Ovary (tissue), 9 donors: Measurements from ENCODE around the gene ZSCAN5C. TPM values are rescaled to one million over a fixed set of nuclear protein-coding genes. Genes with fewer than 3 reads are reported as not detected.
"Not testable (repeated sequence)": the region's sequence is repeated elsewhere in the genome, so short reads cannot be mapped to it uniquely, and the experiment has no call there.

ENCODE experiments used
- DNase-seq, 5 donors: peaks; one replicate each; pipeline ENCODE4 v3.0.0-alpha.2; 2019 to 2020
- H3K27ac ChIP-seq, 2 donors: fragments of 200-600 bp; one replicate each; pipeline versions ENCODE4 v1.5.1 to v1.8.0; 2019 to 2022
- H3K27me3 ChIP-seq: fragments of 200-600 bp; one replicate; pipeline ENCODE4 v1.8.0; 2022
- H3K36me3 ChIP-seq: fragments of 200-600 bp; sonication (generic); one replicate; pipeline ENCODE4 v1.5.1; 2019
- H3K4me1 ChIP-seq: one replicate; pipeline ENCODE4 v1.8.1; 2013; ENCODE audit warnings: mild to moderate bottlenecking, moderate library complexity; ENCODE audit not compliant: insufficient read depth
- H3K4me3 ChIP-seq: fragments of 200-600 bp; sonication (generic); one replicate; pipeline ENCODE4 v1.5.1; 2017
- H3K9me3 ChIP-seq, 2 donors: fragments of 200-600 bp in 1 of 2; sonication (generic) in 1 of 2; one replicate each; pipeline versions ENCODE4 v1.5.1 to v1.8.1; 2013 to 2019; ENCODE audit warnings: mild to moderate bottlenecking in 1 of 2, moderate library complexity in 1 of 2
- EP300 ChIP-seq: sonication (generic); formaldehyde crosslinking; IDR thresholded peaks from one replicate; pipeline ENCODE4 v1.6.1; 2017; ENCODE audit warnings: antibody characterized with exemption
- POLR2A ChIP-seq: fragments of 450-650 bp; IDR thresholded peaks from one replicate; pipeline ENCODE4 v1.6.1; 2017; ENCODE audit warnings: antibody characterized with exemption, mild to moderate bottlenecking, moderate library complexity
- WGBS, 3 donors: extraction: QIAGEN DNeasy Blood & Tissue Kit in 1 of 3; methylation state at CpG; one replicate each; pipeline versions ENCODE4 v1.1.5 to v1.1.7; 2013 to 2017; 5-methylcytosine and 5-hydroxymethylcytosine counted together
- intact Hi-C, 4 donors: fragments of 100-400 bp; cut with DNase I; formaldehyde crosslinking; loops; one replicate each; pipeline versions ENCODE4 v1.11.0 to v1.15.1; 2022 to 2023
- polyA plus RNA-seq, 2 donors: library from polyadenylated mRNA; stranded (reverse); fragments of 200-250 nt in 1 of 2; fragments of 350-450 nt in 1 of 2; fragmentation: Illumina TruSeq in 1 of 2; extraction: RNeasy Lipid Tissue Mini Kit (QIAGEN cat#74804) in 1 of 2; gene quantifications; one replicate each; pipeline ENCODE4 v1.2.3, GENCODE V29; 2013 to 2014
- total RNA-seq, 7 donors: library from RNA; depleted of rRNA in 2 of 7; stranded (reverse); fragments of >200 nt in 2 of 7; fragmentation: NEBNext Ultra II Directional in 3 of 7; extraction: Animal tissue kit (Norgen Biotek cat#: 25700) in 3 of 7; gene quantifications; one replicate each; pipeline versions ENCODE4 v1.1.0 to v1.2.4, GENCODE V29; 2016 to 2023
- TF ChIP-seq, protein P1 (sequence below), 3 donors: fragments of 450-650 bp in 2 of 3; fragments of 200-600 bp in 1 of 3; IDR thresholded peaks; one replicate each; pipeline versions ENCODE4 v1.5.1 to v1.8.0; 2016 to 2022; ENCODE audit warnings: antibody characterized with exemption in 3 of 3, mild to moderate bottlenecking in 1 of 3
- donor health status: DM: no; HTN: no; CAD: no; lungs with moderate emphysema.
- donor health status: DM: no; HTN: no; CAD: no.
- donor health status: Bipolar disorder and iron deficiency.
- donor health status: DM: yes; HTN: yes; CAD: no.
- donor health status: DM: no; HTN: no; CAD: no.
- donor health status: DM: yes; HTN: yes; CAD: no.

Gene ZSCAN5C
- total and polyA plus RNA-seq, 9 donors, result not detected

DNA sequence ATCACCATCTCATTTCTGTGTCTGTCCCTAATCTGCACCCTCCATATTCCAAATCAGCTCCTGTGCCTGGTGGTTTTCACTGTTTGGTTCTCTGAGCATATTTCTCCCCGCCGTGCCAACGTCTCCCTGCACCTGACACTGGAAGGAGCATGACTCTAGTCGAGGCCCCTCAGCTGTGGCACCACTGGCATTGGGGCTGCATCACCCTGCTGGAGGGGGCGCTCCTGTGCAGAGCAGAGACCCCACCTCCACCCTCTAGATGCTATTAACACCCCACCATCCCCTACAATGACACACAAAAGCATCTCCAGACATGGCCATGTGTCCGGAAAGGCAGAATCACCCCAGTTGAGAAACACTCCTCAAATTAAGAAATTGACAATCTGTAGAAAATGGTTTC, 20.8 kb downstream of the ZSCAN5C start:
- Histone ChIP-seq H3K36me3 (no peaks in the 10 kb centered on the region), H3K27me3 (no peaks in the 10 kb centered on the region), H3K9me3 (no peaks in the 10 kb centered on the region), H3K4me3 (no peak overlapping the region), H3K27ac (no peak overlapping the region), H3K4me1 (no peaks in the 10 kb centered on the region)
- no peak for TF ChIP-seq EP300
- TF ChIP-seq, protein P1, sequence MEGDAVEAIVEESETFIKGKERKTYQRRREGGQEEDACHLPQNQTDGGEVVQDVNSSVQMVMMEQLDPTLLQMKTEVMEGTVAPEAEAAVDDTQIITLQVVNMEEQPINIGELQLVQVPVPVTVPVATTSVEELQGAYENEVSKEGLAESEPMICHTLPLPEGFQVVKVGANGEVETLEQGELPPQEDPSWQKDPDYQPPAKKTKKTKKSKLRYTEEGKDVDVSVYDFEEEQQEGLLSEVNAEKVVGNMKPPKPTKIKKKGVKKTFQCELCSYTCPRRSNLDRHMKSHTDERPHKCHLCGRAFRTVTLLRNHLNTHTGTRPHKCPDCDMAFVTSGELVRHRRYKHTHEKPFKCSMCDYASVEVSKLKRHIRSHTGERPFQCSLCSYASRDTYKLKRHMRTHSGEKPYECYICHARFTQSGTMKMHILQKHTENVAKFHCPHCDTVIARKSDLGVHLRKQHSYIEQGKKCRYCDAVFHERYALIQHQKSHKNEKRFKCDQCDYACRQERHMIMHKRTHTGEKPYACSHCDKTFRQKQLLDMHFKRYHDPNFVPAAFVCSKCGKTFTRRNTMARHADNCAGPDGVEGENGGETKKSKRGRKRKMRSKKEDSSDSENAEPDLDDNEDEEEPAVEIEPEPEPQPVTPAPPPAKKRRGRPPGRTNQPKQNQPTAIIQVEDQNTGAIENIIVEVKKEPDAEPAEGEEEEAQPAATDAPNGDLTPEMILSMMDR (IDR thresholded peaks at IDR 0.05), result no peak
- no peak for TF ChIP-seq POLR2A
- intact Hi-C loops, result no loop called here
- 73 to 82% (median 78%) methylated on average over 6 of the region's 6 CpGs for WGBS, 3 donors
- no peak for DNase-seq

DNA sequence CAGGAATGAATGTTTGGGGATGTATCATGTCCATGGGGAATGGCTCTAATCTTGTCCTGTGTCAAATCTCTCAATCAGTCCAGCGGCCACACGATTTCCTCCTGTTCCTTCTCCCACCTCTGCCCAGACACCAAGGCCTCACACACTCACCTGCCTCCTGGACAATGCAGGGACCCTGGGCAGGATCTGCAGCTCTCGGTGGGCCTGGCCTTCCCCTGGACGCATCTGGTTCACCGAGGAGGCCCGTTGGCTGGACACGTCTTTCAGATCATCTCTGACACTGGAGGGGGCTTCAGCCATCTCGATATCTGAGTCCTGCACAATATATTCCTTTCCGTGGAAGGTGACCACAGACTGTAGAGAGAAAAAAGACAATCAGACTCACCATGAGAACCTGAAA, 21.4 kb downstream of the ZSCAN5C start:
- H3K27me3 ChIP-seq, result no peaks in the 10 kb centered on the region
- 89 to 91% (median 89%) methylated on average over 9 of the region's 9 CpGs for WGBS, 3 donors
- no peak overlapping the region for H3K4me3 ChIP-seq
- H3K36me3 ChIP-seq, result no peaks in the 10 kb centered on the region
- H3K9me3 ChIP-seq, result no peaks in the 10 kb centered on the region
- intact Hi-C loops, result no loop called here
- no peak for TF ChIP-seq EP300
- TF ChIP-seq POLR2A, result no peak
- TF ChIP-seq, protein P1 (IDR thresholded peaks at IDR 0.05), result no peak
- H3K4me1 ChIP-seq, result no peaks in the 10 kb centered on the region
- DNase-seq, result no peak
- no peak overlapping the region for H3K27ac ChIP-seq

DNA sequence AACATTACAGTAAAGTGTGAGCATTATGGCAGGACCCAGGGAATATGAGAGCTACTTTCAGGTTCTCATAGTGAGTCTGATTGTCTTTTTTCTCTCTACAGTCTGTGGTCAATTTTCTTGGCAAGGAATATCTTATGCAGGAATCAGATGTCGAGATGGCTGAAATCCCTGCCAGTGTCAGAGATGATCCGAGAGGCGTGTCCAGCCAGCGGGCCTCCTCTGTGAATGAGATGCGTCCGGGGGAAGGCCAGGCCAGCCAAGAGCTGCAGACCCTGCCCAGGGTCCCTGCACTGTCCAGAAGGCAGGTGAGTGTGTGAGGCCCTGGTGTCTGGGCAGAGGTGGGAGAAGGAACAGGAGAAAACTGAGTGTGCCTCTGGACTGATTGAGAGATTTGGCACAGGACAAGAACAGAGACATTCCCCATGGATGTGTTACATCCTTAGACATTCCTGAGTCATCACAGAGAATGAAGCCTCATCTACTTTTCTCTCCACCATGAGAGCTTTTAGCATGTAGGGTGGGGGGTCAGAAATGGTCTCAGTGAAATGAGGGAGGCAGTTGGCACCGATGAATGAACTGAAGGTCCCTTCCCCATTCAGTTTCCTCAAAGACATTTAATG, 43.2 kb downstream of the ZSCAN5C start:
- WGBS, 3 donors, result 81 to 83% (median 82%) methylated on average over 7 of the region's 7 CpGs
- no peaks in the 10 kb centered on the region for H3K4me1 ChIP-seq
- DNase-seq, result no peak
- TF ChIP-seq POLR2A (no peak), EP300 (no peak)
- TF ChIP-seq, protein P1 (IDR thresholded peaks at IDR 0.05), result no peak
- H3K27ac ChIP-seq, result no peak overlapping the region
- no peaks in the 10 kb centered on the region for H3K36me3 ChIP-seq
- intact Hi-C loops, result loop anchor here in 1 of 4 donors (5.0 kb wide), 1 partner anchor 107 kb away; no protein-coding TSS in a partner anchor
- no peaks in the 10 kb centered on the region for H3K27me3 ChIP-seq
- H3K4me3 ChIP-seq, result no peak overlapping the region
- no peaks in the 10 kb centered on the region for H3K9me3 ChIP-seq

DNA sequence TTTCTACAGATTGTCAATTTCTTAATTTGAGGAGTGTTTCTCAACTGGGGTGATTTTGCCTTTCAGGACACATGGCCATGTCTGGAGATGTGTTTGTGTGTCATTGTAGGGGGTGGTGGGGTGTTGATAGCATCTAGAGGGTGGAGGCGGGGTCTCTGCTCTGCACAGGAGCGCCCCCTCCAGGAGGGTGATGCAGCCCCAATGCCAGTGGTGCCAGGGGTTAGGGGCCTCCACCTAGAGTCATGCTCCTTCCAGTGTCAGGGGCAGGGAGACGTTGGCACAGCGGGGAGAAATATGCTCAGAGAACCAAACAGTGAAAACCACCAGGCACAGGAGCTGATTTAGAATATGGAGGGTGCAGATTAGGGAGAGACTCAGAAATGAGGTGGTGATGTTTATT, 43.7 kb downstream of the ZSCAN5C start:
- DNase-seq, H3K27ac ChIP-seq, H3K4me3 ChIP-seq, H3K4me1 ChIP-seq, H3K36me3 ChIP-seq, H3K27me3 ChIP-seq, H3K9me3 ChIP-seq: not testable (repeated sequence)
- intact Hi-C loops, result loop anchor here in 1 of 4 donors (5.0 kb wide), 1 partner anchor 107 kb away; no protein-coding TSS in a partner anchor
- 67 to 70% (median 70%) methylated on average over 4 of the region's 4 CpGs for WGBS, 3 donors

DNA sequence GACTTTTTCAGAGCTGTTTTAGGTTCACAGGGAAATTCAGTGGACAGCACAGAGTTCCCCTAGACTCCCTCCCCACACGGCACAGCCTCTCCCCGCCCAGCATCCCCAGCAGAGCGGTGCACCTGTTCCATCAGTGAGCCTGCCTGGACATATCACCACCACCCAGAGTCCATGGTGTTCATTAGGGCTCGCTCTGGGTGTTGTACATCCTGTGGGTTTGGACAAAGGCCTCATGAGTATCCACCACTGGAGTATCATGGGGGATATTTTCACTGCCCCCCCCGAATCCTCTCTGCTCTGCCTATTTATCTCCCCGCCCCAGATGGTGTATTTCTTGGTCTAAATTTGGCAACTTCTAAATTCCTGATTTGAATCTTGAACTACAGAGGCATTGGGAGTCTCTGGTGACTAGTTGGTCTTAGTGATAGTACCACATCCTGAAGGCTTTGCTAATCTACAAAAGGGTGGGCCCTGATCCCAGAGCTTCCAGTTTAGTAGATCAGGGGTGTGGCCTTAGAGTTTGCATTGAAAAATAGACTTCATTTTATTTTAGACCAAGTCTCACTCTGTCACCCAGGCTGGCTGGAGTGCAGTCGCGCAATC, 46.8 kb downstream of the ZSCAN5C start:
- H3K36me3 ChIP-seq, H3K27ac ChIP-seq, H3K4me1 ChIP-seq, H3K9me3 ChIP-seq, H3K4me3 ChIP-seq, H3K27me3 ChIP-seq, DNase-seq: not testable (repeated sequence)
- intact Hi-C loops, result loop anchor here in 1 of 4 donors (5.0 kb wide), 1 partner anchor 103 kb away; no protein-coding TSS in a partner anchor
- 95 to 96% (median 95%) methylated on average over 8 of the region's 8 CpGs for WGBS, 3 donors
